Esophagus squamous epithelium (tissue), 5 donors: ENCODE results near the gene ZNF3. TPM values are rescaled to one million over a fixed set of nuclear protein-coding genes. Genes with fewer than 3 reads are reported as not detected.

ENCODE experiments used
- DNase-seq: peaks from one replicate; lab custom pipeline; 2025; lab: John Stamatoyannopoulos, UW
- H3K27ac ChIP-seq, 4 donors: fragments of 200-600 bp; sonication (generic); one replicate each; pipeline ENCODE4 v1.5.1; 2016 to 2019; ENCODE audit warnings: mild to moderate bottlenecking in 1 of 4
- H3K27me3 ChIP-seq, 4 donors: fragments of 200-600 bp; sonication (generic); 1 replicate in 3 of 4; 2 replicates in 1 of 4; pipeline versions ENCODE4 v1.5.1 to v1.6.0; 2017 to 2021; ENCODE audit warnings: antibody characterized with exemption in 1 of 4
- H3K36me3 ChIP-seq, 3 donors: fragments of 200-600 bp; sonication (generic); one replicate each; pipeline ENCODE4 v1.5.1; 2016 to 2019
- H3K4me1 ChIP-seq, 3 donors: fragments of 200-600 bp; sonication (generic); one replicate each; pipeline ENCODE4 v1.5.1; 2017 to 2019
- H3K4me3 ChIP-seq, 4 donors: fragments of 200-600 bp; sonication (generic); 1 replicate in 3 of 4; 2 replicates in 1 of 4; pipeline ENCODE4 v1.5.1; 2016 to 2019; ENCODE audit warnings: mild to moderate bottlenecking in 2 of 4, moderate library complexity in 1 of 4
- H3K9me3 ChIP-seq, 3 donors: fragments of 200-600 bp; sonication (generic); one replicate each; pipeline ENCODE4 v1.5.1; 2016 to 2019
- POLR2A ChIP-seq, 4 donors: fragments of 450-650 bp; IDR thresholded peaks; one replicate each; pipeline ENCODE4 v1.6.1; 2017; ENCODE audit warnings: antibody characterized with exemption in 4 of 4, mild to moderate bottlenecking in 4 of 4, moderate library complexity in 3 of 4
- WGBS, 2 donors: methylation state at CpG; one replicate each; pipeline ENCODE4 v1.1.5; 2018; 5-methylcytosine and 5-hydroxymethylcytosine counted together
- intact Hi-C: fragments of 100-400 bp; cut with DNase I; formaldehyde crosslinking; loops from one replicate; pipeline ENCODE4 v1.15.0; 2022
- total RNA-seq, 4 donors: library from RNA; depleted of rRNA; stranded (reverse); fragments of >200 nt; gene quantifications; one replicate each; pipeline ENCODE4 v1.1.0, GENCODE V29; 2016
- TF ChIP-seq, protein P1 (sequence below), 6 experiments: fragments of 450-650 bp in 4 of 6; fragments of 200-600 bp in 2 of 6; sonication (generic) in 2 of 6; IDR thresholded peaks; one replicate each; pipeline ENCODE4 v1.5.1; 2016 to 2019; ENCODE audit warnings: antibody characterized with exemption in 6 of 6, mild to moderate bottlenecking in 4 of 6, moderate library complexity in 4 of 6
- donor health status: DM: yes; HTN: yes; CAD: no.

The ZNF3 gene
- total RNA-seq, 4 donors from 2014 or later, result 10.5 to 22.3 (median 12.2) TPM

DNA sequence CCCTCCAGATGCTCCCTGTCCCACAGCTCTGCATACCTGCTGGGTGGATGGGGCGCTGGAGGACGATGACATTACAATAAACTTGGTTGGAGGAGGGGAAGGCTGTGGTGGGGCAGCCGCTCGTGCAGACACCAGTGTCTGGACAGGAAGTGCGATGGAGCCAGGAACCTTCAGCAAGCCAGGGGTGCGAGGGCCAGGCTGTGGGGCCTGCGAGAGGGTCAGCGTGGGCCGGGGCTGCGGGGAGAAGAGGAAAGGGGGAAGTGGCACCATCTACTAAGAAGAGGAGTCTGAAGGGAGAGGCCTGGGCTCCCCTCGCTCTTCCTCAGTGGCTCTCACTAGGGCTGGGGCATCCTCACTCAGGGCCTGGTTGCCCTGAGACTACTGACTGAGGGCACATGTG is 26.4 kb upstream of the ZNF3 start:
- Histone ChIP-seq H3K27me3 (no peaks in the 10 kb centered on the region), H3K4me1 (peaks cover 0 to under 1% (median 0%) of the 10 kb centered on the region in 3 donors), H3K27ac (no peak overlapping the region), H3K4me3 (no peak overlapping the region), H3K9me3 (no peaks in the 10 kb centered on the region), H3K36me3 (peaks cover 28 to 100% (median 42%) of the 10 kb centered on the region in 3 donors)
- TF ChIP-seq, protein P1, sequence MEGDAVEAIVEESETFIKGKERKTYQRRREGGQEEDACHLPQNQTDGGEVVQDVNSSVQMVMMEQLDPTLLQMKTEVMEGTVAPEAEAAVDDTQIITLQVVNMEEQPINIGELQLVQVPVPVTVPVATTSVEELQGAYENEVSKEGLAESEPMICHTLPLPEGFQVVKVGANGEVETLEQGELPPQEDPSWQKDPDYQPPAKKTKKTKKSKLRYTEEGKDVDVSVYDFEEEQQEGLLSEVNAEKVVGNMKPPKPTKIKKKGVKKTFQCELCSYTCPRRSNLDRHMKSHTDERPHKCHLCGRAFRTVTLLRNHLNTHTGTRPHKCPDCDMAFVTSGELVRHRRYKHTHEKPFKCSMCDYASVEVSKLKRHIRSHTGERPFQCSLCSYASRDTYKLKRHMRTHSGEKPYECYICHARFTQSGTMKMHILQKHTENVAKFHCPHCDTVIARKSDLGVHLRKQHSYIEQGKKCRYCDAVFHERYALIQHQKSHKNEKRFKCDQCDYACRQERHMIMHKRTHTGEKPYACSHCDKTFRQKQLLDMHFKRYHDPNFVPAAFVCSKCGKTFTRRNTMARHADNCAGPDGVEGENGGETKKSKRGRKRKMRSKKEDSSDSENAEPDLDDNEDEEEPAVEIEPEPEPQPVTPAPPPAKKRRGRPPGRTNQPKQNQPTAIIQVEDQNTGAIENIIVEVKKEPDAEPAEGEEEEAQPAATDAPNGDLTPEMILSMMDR (IDR thresholded peaks at IDR 0.05), result no peak
- no peak for TF ChIP-seq POLR2A (IDR thresholded peaks at IDR 0.05)
- DNase-seq, result no peak
- WGBS, 2 donors, result 77 to 86% methylated on average over 10 to 11 of the region's 11 CpGs
- intact Hi-C loops, result no loop called here

DNA sequence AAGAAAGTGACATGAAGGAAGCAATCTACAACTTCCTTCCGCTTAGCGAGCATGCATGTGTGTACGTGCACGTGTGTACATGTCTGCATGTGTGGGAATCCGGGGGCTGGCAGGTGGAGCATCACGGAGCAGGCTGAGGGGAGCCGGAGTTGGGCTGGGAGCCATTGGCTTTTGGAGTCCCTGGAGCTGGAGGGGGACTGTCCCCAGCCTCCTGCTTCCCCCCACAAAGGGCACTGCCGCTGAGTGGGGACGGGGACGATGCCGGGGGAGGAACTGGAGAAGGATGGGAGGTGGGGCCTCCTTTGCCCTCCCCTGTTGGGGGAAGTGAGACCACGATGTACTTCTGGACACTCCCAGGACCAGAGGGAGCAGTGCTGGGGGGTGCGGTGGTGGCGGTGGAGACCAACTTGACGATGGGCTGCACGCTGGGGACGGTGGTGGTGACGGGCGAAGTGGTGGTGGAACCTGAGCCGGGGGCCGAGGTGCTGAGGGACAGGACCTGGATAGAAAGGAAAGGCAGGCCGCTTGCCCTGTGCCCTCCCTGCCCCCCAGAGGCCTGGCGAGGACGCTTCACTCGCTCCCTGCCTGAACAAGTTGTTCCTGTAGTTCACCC is 25.7 kb upstream of the ZNF3 start:
- 79 to 81% methylated on average over 15 to 18 of the region's 25 CpGs for WGBS, 2 donors
- intact Hi-C loops, result no loop called here
- Histone ChIP-seq H3K4me1 (peaks cover 3 to 8% (median 3%) of the 10 kb centered on the region in 3 donors), H3K4me3 (no peak overlapping the region), H3K27me3 (no peaks in the 10 kb centered on the region), H3K36me3 (peaks cover 28 to 93% (median 37%) of the 10 kb centered on the region in 3 donors), H3K9me3 (no peaks in the 10 kb centered on the region), H3K27ac (no peak overlapping the region)
- TF ChIP-seq POLR2A (IDR thresholded peaks at IDR 0.05), result no peak
- TF ChIP-seq, protein P1 (IDR thresholded peaks at IDR 0.05), result no peak
- no peak for DNase-seq

GRCh38 chr7:100106633-100107032 is 25.1 kb upstream of the ZNF3 start:
- H3K36me3 ChIP-seq, result peaks cover 23 to 87% (median 31%) of the 10 kb centered on the region in 3 donors
- H3K4me3 ChIP-seq, result no peak overlapping the region
- H3K27me3 ChIP-seq, result no peaks in the 10 kb centered on the region
- TF ChIP-seq POLR2A (IDR thresholded peaks at IDR 0.05), result no peak
- TF ChIP-seq, protein P1 (IDR thresholded peaks at IDR 0.05), result no peak
- no peak overlapping the region for H3K27ac ChIP-seq
- no peaks in the 10 kb centered on the region for H3K9me3 ChIP-seq
- peaks cover 4 to 11% (median 4%) of the 10 kb centered on the region in 3 donors for H3K4me1 ChIP-seq
- 78% methylated on average over 7 of the region's 17 CpGs; no CpG with 5 or more reads in 1 of the 2 donors for WGBS, 2 donors
- intact Hi-C loops, result no loop called here
- no peak for DNase-seq

- Histone ChIP-seq H3K4me1 (peaks cover 4 to 15% (median 4%) of the 10 kb centered on the region in 3 donors), H3K9me3 (no peaks in the 10 kb centered on the region), H3K4me3 (no peak overlapping the region), H3K27me3 (no peaks in the 10 kb centered on the region), H3K27ac (no peak overlapping the region), H3K36me3 (peaks cover 23 to 76% (median 28%) of the 10 kb centered on the region in 3 donors)
- DNase-seq, result no peak
- TF ChIP-seq, protein P1 (IDR thresholded peaks at IDR 0.05), result no peak
- TF ChIP-seq POLR2A (IDR thresholded peaks at IDR 0.05), result no peak
- WGBS, 2 donors, result 89 to 94% methylated on average over 3 to 4 of the region's 4 CpGs
- intact Hi-C loops, result no loop called here
Measured at GRCh38 chr7:100105534-100105933, 24.0 kb upstream of the ZNF3 start.

- TF ChIP-seq POLR2A (IDR thresholded peaks at IDR 0.05), result no peak
- TF ChIP-seq, protein P1 (IDR thresholded peaks at IDR 0.05), result no peak
- Histone ChIP-seq H3K4me1 (peaks cover 12 to 35% (median 12%) of the 10 kb centered on the region in 3 donors), H3K36me3 (peaks cover 24 to 67% (median 30%) of the 10 kb centered on the region in 3 donors), H3K4me3 (no peak overlapping the region), H3K9me3 (no peaks in the 10 kb centered on the region), H3K27me3 (no peaks in the 10 kb centered on the region), H3K27ac (no peak overlapping the region)
- no peak for DNase-seq
- intact Hi-C loops, result no loop called here
- 78 to 83% methylated on average over 9 to 13 of the region's 17 CpGs for WGBS, 2 donors
Measured at GRCh38 chr7:100102950-100103840, 21.7 kb upstream of the ZNF3 start.
